Trophoblast cell (in vitro differentiated cells and primary cell): Measurements from ENCODE around the gene CLTCL1.
A peak's percentile ranks its signal among the peaks of the same experiment; 100 is the strongest.

ENCODE experiments used
- DNase-seq, 2 donors: peaks; one replicate each; pipeline ENCODE4 v3.0.0-alpha.2; 2016
- H2AFZ ChIP-seq: 2 replicates; pipeline ENCODE4 v1.6.1; 2013; ENCODE audit warnings: low read length, moderate library complexity, mild to moderate bottlenecking; ENCODE audit not compliant: insufficient read depth, poor library complexity
- H2AK5ac ChIP-seq: 2 replicates; pipeline ENCODE4 v1.6.1; 2013; ENCODE audit warnings: mild to moderate bottlenecking, low read length
- H2BK120ac ChIP-seq: 2 replicates; pipeline ENCODE4 v1.6.1; 2013; ENCODE audit warnings: low read length, mild to moderate bottlenecking, moderate library complexity; ENCODE audit not compliant: insufficient read depth, poor library complexity
- H2BK12ac ChIP-seq: 2 replicates; pipeline ENCODE4 v1.6.1; 2013; ENCODE audit warnings: mild to moderate bottlenecking, low read length, moderate library complexity
- H2BK5ac ChIP-seq: 2 replicates; pipeline ENCODE4 v1.6.1; 2013; ENCODE audit warnings: low read length, low read depth, moderate library complexity, mild to moderate bottlenecking; ENCODE audit not compliant: poor library complexity
- H3K14ac ChIP-seq: 2 replicates; pipeline ENCODE4 v1.6.1; 2013; ENCODE audit warnings: mild to moderate bottlenecking, low read length
- H3K18ac ChIP-seq: 2 replicates; pipeline ENCODE4 v1.6.1; 2013; ENCODE audit warnings: mild to moderate bottlenecking, low read length
- H3K23ac ChIP-seq: 2 replicates; pipeline ENCODE4 v1.6.1; 2013; ENCODE audit warnings: low read length
- H3K27ac ChIP-seq: 2 replicates; pipeline ENCODE4 v1.5.1; 2013; ENCODE audit warnings: low read depth, mild to moderate bottlenecking, inconsistent platforms, low read length, moderate library complexity
- H3K27me3 ChIP-seq: 2 replicates; pipeline ENCODE4 v1.6.1; 2013; ENCODE audit warnings: inconsistent platforms, mild to moderate bottlenecking, low read length, moderate library complexity; ENCODE audit not compliant: insufficient read depth
- H3K36me3 ChIP-seq, 2 experiments: 1 replicate in 1 of 2; 2 replicates in 1 of 2; pipeline ENCODE4 v1.6.1; 2013; ENCODE audit warnings: low read length in 2 of 2, mild to moderate bottlenecking in 2 of 2, moderate library complexity in 1 of 2; ENCODE audit not compliant: insufficient read depth in 2 of 2, control insufficient read depth in 1 of 2
- H3K4ac ChIP-seq: 2 replicates; pipeline ENCODE4 v1.6.1; 2013; ENCODE audit warnings: low read depth, mild to moderate bottlenecking, low read length, moderate library complexity
- H3K4me1 ChIP-seq, 2 experiments: 1 replicate in 1 of 2; 2 replicates in 1 of 2; pipeline ENCODE4 v1.6.1; 2013; ENCODE audit warnings: low read length in 2 of 2, mild to moderate bottlenecking in 2 of 2, moderate library complexity in 1 of 2; ENCODE audit not compliant: insufficient read depth in 2 of 2, control insufficient read depth in 1 of 2
- H3K4me2 ChIP-seq: 2 replicates; pipeline ENCODE4 v1.6.1; 2013; ENCODE audit warnings: inconsistent platforms, mild to moderate bottlenecking, low read length, moderate library complexity
- H3K4me3 ChIP-seq: 2 replicates; pipeline ENCODE4 v1.5.1; 2013; ENCODE audit warnings: mild to moderate bottlenecking, low read depth, low read length, inconsistent platforms
- H3K79me1 ChIP-seq: one replicate; pipeline ENCODE4 v1.6.1; 2013; ENCODE audit warnings: low read length
- H3K79me2 ChIP-seq: 2 replicates; pipeline ENCODE4 v1.6.1; 2013; ENCODE audit warnings: low read length, mild to moderate bottlenecking; ENCODE audit not compliant: control insufficient read depth, insufficient read depth, poor library complexity
- H3K9ac ChIP-seq: 2 replicates; pipeline ENCODE4 v1.6.1; 2013; ENCODE audit warnings: mild to moderate bottlenecking, low read length
- H3K9me3 ChIP-seq: 2 replicates; pipeline ENCODE4 v1.6.1; 2013; ENCODE audit warnings: low read depth, mild to moderate bottlenecking, control low read depth, inconsistent platforms, low read length; ENCODE audit not compliant: insufficient read depth
- H4K12ac ChIP-seq: 2 replicates; pipeline ENCODE4 v1.6.1; 2013; ENCODE audit warnings: low read depth, mild to moderate bottlenecking, low read length, moderate library complexity
- H4K8ac ChIP-seq: 2 replicates; pipeline ENCODE4 v1.6.1; 2013; ENCODE audit warnings: low read depth, mild to moderate bottlenecking, low read length, moderate library complexity
- H4K91ac ChIP-seq: one replicate; pipeline ENCODE4 v1.6.1; 2013; ENCODE audit warnings: low read depth, mild to moderate bottlenecking, low read length, moderate library complexity
- WGBS: extraction: QIAGEN DNeasy Blood & Tissue Kit; methylation state at CpG from one replicate; pipeline ENCODE4 v1.1.7; 2013; ENCODE audit warnings: missing lambda C conversion rate; ENCODE audit not compliant: insufficient read length, insufficient coverage; ENCODE audit errors: extremely low coverage; 5-methylcytosine and 5-hydroxymethylcytosine counted together

CLTCL1 gene

GRCh38 chr22:19215360-19215759 is 76.2 kb downstream of the CLTCL1 start:
- no CpG with 5 or more reads among the region's 14 CpGs for WGBS
- Histone ChIP-seq H3K4me1 (peaks cover 0 to 2% of the 10 kb centered on the region in 2 experiments), H3K79me1 (no peaks in the 10 kb centered on the region)

GRCh38 chr22:19214078-19214473 is 77.4 kb downstream of the CLTCL1 start:
- Histone ChIP-seq H2BK5ac (no peak overlapping the region), H3K27ac (no peak overlapping the region), H2BK12ac (no peak overlapping the region), H3K4me3 (no peak overlapping the region), H4K12ac (no peak overlapping the region), H3K23ac (no peak overlapping the region), H2AK5ac (no peak overlapping the region), H3K36me3 (peaks cover 4 to 10% of the 10 kb centered on the region in 2 experiments), H3K9me3 (no peaks in the 10 kb centered on the region), H2AFZ (no peak overlapping the region), H3K27me3 (no peaks in the 10 kb centered on the region), H4K8ac (no peak overlapping the region), H3K14ac (no peak overlapping the region), H3K4me1 (peaks cover 0 to 2% of the 10 kb centered on the region in 2 experiments), H3K4me2 (no peak overlapping the region), H3K9ac (peak overlapping the region; percentile 53), H3K18ac (no peak overlapping the region), H4K91ac (no peak overlapping the region), H2BK120ac (no peak overlapping the region), H3K79me2 (no peaks in the 10 kb centered on the region), H3K79me1 (no peaks in the 10 kb centered on the region), H3K4ac (no peak overlapping the region)
- no peak for DNase-seq
- whole genome bisulfite sequencing, result no CpG with 5 or more reads among the region's 4 CpGs

More at GRCh38 chr22:19215360-19215759, 76.2 kb downstream of the CLTCL1 start:
- Histone ChIP-seq H2BK12ac (no peak overlapping the region), H3K9ac (no peak overlapping the region), H2AFZ (no peak overlapping the region), H2AK5ac (no peak overlapping the region), H3K36me3 (peaks cover 0 to 4% of the 10 kb centered on the region in 2 experiments), H3K4me3 (no peak overlapping the region), H3K14ac (no peak overlapping the region), H4K91ac (no peak overlapping the region), H3K79me2 (no peaks in the 10 kb centered on the region), H3K18ac (no peak overlapping the region), H3K4me2 (no peak overlapping the region), H3K9me3 (no peaks in the 10 kb centered on the region), H2BK120ac (no peak overlapping the region), H3K27me3 (no peaks in the 10 kb centered on the region), H4K12ac (no peak overlapping the region), H3K27ac (no peak overlapping the region), H4K8ac (no peak overlapping the region), H2BK5ac (no peak overlapping the region), H3K4ac (no peak overlapping the region), H3K23ac (no peak overlapping the region)
- no peak for DNase-seq

- no peak overlapping the region for H4K12ac ChIP-seq
- H4K8ac ChIP-seq, result no peak overlapping the region
- no CpG with 5 or more reads among the region's 9 CpGs for WGBS
- H3K23ac ChIP-seq, result no peak overlapping the region
- no peak overlapping the region for H2BK120ac ChIP-seq
- peaks cover 0 to 2% of the 10 kb centered on the region in 2 experiments for H3K4me1 ChIP-seq
- H2BK12ac ChIP-seq, result no peak overlapping the region
- H3K14ac ChIP-seq, result no peak overlapping the region
- H3K9me3 ChIP-seq, result no peaks in the 10 kb centered on the region
- no peak overlapping the region for H2AFZ ChIP-seq
- no peak overlapping the region for H2AK5ac ChIP-seq
- no peak overlapping the region for H3K4me3 ChIP-seq
- H2BK5ac ChIP-seq, result no peak overlapping the region
- no peaks in the 10 kb centered on the region for H3K79me1 ChIP-seq
- no peak overlapping the region for H3K4me2 ChIP-seq
- H3K9ac ChIP-seq, result no peak overlapping the region
- H4K91ac ChIP-seq, result no peak overlapping the region
- H3K27me3 ChIP-seq, result no peaks in the 10 kb centered on the region
- no peak overlapping the region for H3K18ac ChIP-seq
- no peak overlapping the region for H3K27ac ChIP-seq
- H3K79me2 ChIP-seq, result no peaks in the 10 kb centered on the region
- no peak overlapping the region for H3K4ac ChIP-seq
- peak in 1 of 2 donors; percentile 25 for DNase-seq
- H3K36me3 ChIP-seq, result peaks cover 4 to 10% of the 10 kb centered on the region in 2 experiments
Observed at GRCh38 chr22:19213442-19214077, 78.0 kb downstream of the CLTCL1 start.

- Histone ChIP-seq H2BK12ac (no peak overlapping the region), H2BK5ac (no peak overlapping the region), H3K9ac (no peak overlapping the region), H3K27me3 (no peaks in the 10 kb centered on the region), H4K12ac (no peak overlapping the region), H3K79me1 (no peaks in the 10 kb centered on the region), H4K8ac (no peak overlapping the region), H2AK5ac (no peak overlapping the region), H3K4me2 (no peak overlapping the region), H3K14ac (no peak overlapping the region), H3K36me3 (peaks cover 4 to 10% of the 10 kb centered on the region in 2 experiments), H3K4me1 (no peaks in the 10 kb centered on the region), H2BK120ac (no peak overlapping the region), H2AFZ (no peak overlapping the region), H3K9me3 (no peaks in the 10 kb centered on the region), H3K23ac (no peak overlapping the region), H3K79me2 (no peaks in the 10 kb centered on the region), H4K91ac (no peak overlapping the region), H3K4ac (no peak overlapping the region), H3K4me3 (no peak overlapping the region), H3K27ac (no peak overlapping the region), H3K18ac (no peak overlapping the region)
- no CpG with 5 or more reads among the region's 1 CpG for WGBS
- no peak for DNase-seq
Observed at GRCh38 chr22:19213001-19213400, 78.5 kb downstream of the CLTCL1 start.
